ENCODE results near the gene LTBP3. TPM values are rescaled to one million over a fixed set of nuclear protein-coding genes. Genes with fewer than 3 reads are reported as not detected.
A peak's percentile ranks its signal among the peaks of the same experiment; 100 is the strongest.

LTBP3 gene
- total and polyA plus RNA-seq, 12 donors, result 40.2 to 362 (median 221) TPM

DNA sequence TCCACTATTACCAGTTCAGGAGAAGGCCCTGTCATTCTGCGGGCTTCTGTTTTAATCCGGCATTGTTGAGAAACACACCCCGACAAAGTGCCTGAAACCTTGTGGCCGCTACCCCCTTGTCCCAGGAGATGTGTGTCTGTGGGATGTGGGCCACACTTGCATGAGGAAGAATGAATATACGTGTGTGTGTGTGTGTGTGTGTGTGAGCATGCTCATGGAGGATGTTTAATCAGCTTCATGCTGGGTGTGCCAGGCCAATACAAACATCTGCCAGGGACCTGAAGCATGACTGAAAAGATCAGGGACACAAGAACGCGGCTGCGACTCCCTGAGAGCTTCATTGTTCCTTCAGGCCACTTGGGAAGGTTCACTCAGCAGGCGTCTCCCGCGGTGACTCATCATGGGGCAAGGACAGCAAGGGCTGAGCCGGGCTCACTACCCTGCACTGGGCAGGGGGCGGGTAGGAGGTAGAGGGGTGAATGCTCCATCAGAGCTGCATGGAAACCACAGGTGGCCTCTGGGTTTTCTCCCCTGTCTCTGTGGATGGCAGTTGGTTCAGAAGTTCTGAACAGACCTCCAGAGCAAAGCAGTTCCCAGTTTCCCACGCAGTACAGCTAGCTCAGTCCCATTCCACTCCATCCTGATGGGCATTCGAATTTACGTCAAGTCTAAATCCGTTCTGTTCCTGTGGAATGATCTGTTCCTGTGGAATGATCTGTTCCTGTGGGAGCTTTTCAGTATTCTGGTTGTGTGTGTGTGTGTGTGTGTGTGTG is 66.4 kb downstream of the LTBP3 start:
- no peaks in the 10 kb centered on the region for H3K9me3 ChIP-seq (replicated peaks in 1 of 3)
- H3K4me1 ChIP-seq (replicated peaks in 1 of 2), result peaks cover 96 to 97% of the 10 kb centered on the region in 2 donors
- TF ChIP-seq, protein P1, sequence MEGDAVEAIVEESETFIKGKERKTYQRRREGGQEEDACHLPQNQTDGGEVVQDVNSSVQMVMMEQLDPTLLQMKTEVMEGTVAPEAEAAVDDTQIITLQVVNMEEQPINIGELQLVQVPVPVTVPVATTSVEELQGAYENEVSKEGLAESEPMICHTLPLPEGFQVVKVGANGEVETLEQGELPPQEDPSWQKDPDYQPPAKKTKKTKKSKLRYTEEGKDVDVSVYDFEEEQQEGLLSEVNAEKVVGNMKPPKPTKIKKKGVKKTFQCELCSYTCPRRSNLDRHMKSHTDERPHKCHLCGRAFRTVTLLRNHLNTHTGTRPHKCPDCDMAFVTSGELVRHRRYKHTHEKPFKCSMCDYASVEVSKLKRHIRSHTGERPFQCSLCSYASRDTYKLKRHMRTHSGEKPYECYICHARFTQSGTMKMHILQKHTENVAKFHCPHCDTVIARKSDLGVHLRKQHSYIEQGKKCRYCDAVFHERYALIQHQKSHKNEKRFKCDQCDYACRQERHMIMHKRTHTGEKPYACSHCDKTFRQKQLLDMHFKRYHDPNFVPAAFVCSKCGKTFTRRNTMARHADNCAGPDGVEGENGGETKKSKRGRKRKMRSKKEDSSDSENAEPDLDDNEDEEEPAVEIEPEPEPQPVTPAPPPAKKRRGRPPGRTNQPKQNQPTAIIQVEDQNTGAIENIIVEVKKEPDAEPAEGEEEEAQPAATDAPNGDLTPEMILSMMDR (IDR thresholded peaks at IDR 0.05), result no peak
- TF ChIP-seq POLR2A (IDR thresholded peaks at IDR 0.05), result peak; percentile 34 to 85
- peak overlapping the region; percentile 95 to 100 (median 99) for H3K27ac ChIP-seq
- no peaks in the 10 kb centered on the region for H3K27me3 ChIP-seq
- WGBS, 4 donors, result 13 to 24% (median 18%) methylated on average over 14 to 17 of the region's 17 CpGs
- H3K36me3 ChIP-seq (replicated peaks in 1 of 2), result no peaks in the 10 kb centered on the region
- intact Hi-C loops (cut with DNase I), result loop anchor here in 1 of 2 donors (2.0 kb wide), 1 partner anchor 17 kb away; no protein-coding TSS in a partner anchor
- DNase-seq, result peak; percentile 87 to 97 (median 94)
- H3K4me3 ChIP-seq, result no peak overlapping the region

GRCh38 chr11:65491163-65491465 is 67.0 kb downstream of the LTBP3 start:
- TF ChIP-seq POLR2A (IDR thresholded peaks at IDR 0.05), result no peak
- TF ChIP-seq, protein P1 (IDR thresholded peaks at IDR 0.05), result no peak
- H3K4me1 ChIP-seq (replicated peaks in 1 of 2), result peaks cover 93 to 97% of the 10 kb centered on the region in 2 donors
- no peaks in the 10 kb centered on the region for H3K27me3 ChIP-seq
- no peak overlapping the region for H3K4me3 ChIP-seq
- peak overlapping the region; percentile 95 to 100 (median 99) for H3K27ac ChIP-seq
- intact Hi-C loops (cut with DNase I), result loop anchor here in 1 of 2 donors (2.0 kb wide), 1 partner anchor 18 kb away; no protein-coding TSS in a partner anchor
- peak in 3 of 7 donors; percentile 29 to 41 (median 37) for DNase-seq
- no peaks in the 10 kb centered on the region for H3K36me3 ChIP-seq (replicated peaks in 1 of 2)
- no peaks in the 10 kb centered on the region for H3K9me3 ChIP-seq (replicated peaks in 1 of 3)
- WGBS, 4 donors, result 50 to 59% (median 58%) methylated on average over 3 of the region's 3 CpGs

GRCh38 chr11:65489706-65490320 is 68.3 kb downstream of the LTBP3 start:
- peaks cover 87 to 97% of the 10 kb centered on the region in 2 donors for H3K4me1 ChIP-seq (replicated peaks in 1 of 2)
- TF ChIP-seq, protein P1 (IDR thresholded peaks at IDR 0.05), result no peak
- TF ChIP-seq POLR2A (IDR thresholded peaks at IDR 0.05), result no peak
- H3K4me3 ChIP-seq, result peak overlapping the region in 1 of 4 donors; percentile 8
- no peaks in the 10 kb centered on the region for H3K9me3 ChIP-seq (replicated peaks in 1 of 3)
- 21 to 46% (median 38%) methylated on average over 4 to 8 of the region's 8 CpGs for WGBS, 4 donors
- peak in 6 of 7 donors; percentile 55 to 82 (median 72) for DNase-seq
- H3K36me3 ChIP-seq (replicated peaks in 1 of 2), result no peaks in the 10 kb centered on the region
- H3K27me3 ChIP-seq, result no peaks in the 10 kb centered on the region
- intact Hi-C loops (cut with DNase I), result loop anchor here in 1 of 2 donors (2.0 kb wide), 1 partner anchor 19 kb away; no protein-coding TSS in a partner anchor
- peak overlapping the region; percentile 95 to 100 (median 99) for H3K27ac ChIP-seq

DNA sequence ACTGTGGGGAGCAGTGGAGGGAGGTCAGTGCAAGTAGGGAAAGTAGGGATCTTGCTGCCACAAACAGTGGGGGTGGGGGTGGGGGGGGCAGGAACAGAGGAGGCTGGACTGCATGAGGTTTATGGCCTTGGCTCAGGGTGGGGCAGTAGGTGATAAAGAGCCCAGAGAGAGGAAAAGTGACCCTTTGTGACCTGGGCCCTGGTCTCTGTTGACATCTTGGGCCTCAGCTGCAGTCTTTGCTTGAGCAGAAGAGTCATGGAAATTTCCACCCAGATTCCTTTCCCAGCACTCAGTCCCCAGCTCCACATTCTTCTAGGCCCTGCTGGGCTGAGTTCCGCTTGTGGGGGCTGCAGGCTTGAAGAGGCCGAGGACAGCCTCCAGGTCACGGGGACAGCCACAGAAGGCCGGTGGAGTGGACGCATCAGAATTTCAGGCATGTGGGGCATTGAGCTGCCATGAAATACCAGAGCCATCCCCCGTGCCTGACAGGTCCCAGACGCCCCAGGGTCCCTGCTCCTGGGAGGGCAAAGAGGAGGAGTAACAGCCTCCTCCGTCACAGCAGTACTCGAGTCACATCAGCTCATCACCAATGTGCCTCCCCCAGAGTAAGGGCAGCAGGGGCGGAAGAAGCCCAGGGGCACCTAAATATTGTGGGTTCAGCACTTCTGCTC is 69.0 kb downstream of the LTBP3 start:
- DNase-seq, result peak in 6 of 7 donors; percentile 78 to 93 (median 92)
- TF ChIP-seq, protein P1 (IDR thresholded peaks at IDR 0.05), result peak in 1 of 6 experiments; percentile 10
- TF ChIP-seq POLR2A (IDR thresholded peaks at IDR 0.05), result peak in 1 of 2 donors; percentile 60

More for the DNA sequence above, 69.0 kb downstream of the LTBP3 start:
- Histone ChIP-seq H3K9me3 (replicated peaks in 1 of 3) (no peaks in the 10 kb centered on the region), H3K27me3 (no peaks in the 10 kb centered on the region), H3K36me3 (replicated peaks in 1 of 2) (no peaks in the 10 kb centered on the region), H3K27ac (peak overlapping the region; percentile 95 to 100 (median 99)), H3K4me3 (peak overlapping the region in 1 of 4 donors; percentile 8), H3K4me1 (replicated peaks in 1 of 2) (peaks cover 82 to 92% of the 10 kb centered on the region in 2 donors)
- intact Hi-C loops (cut with DNase I), result no loop called here
- 20 to 30% (median 24%) methylated on average over 10 of the region's 10 CpGs for WGBS, 4 donors

Data from adrenal gland (tissue), 12 donors.